NCI-H526 treated with DMSO at 0.1 percent for 48 hours (cell line): Measurements from ENCODE around the gene MRPL47.
A peak's percentile ranks its signal among the peaks of the same experiment; 100 is the strongest.

Experiments used
- DNase-seq: peaks from one replicate; lab custom pipeline; 2025; lab: John Stamatoyannopoulos, UW

MRPL47 gene

DNA sequence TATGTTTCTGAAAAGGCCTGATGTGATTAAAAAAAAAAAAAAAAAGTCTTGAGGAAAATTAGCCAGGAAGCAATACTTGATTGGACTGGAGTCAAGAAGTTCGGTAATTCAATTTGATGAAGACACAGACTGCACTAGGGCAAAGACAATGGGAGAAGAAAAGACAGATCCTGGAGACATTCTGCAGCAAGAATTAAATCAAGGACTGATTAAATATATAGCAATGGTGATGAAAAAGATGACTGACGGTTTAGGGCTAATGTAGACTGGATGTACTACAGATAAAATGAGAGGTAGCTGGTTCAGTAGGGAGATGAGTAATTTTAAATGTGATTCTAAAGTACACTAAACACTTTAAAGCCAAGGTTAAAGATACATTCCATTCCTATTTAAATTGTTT is 13.8 kb downstream of the MRPL47 start:
- DNase-seq = no peak

DNA sequence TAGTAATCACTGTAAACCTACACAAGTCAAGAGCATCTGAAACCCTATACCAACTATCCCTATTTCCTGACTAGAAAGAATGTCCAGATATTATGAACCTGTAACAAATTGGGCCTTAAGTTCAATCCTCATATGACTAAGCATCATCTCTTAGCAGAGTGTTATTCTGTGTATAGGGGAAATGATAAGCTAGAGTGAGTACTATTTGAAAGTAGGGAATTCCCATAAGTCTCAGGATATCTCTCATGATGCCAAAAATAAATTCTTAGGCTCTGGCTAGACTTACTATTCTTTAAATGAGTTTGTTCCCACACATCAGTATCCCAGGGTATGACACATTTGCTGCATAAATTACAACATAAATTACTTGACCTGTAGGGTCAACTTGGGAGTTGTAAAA is 15.3 kb downstream of the MRPL47 start:
- DNase-seq = no peak

DNA sequence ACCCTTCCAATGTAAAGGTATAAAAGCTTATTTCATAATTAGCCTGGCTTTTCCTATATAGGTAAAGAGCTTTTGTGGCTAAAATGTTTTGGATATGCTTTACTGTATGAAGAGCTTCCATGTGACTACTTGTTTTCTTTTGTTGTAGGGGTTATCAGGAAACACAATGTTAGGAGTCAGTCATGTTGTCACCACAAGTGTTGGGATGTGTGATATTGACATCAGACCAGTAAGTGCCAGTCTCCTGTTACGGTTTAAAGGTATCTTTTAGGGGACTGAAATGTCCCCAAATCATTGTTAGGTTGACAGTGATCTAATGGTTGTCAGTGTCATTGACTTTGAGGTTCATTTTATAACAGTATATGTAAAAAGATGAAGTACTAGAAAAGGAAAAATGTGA is 23.4 kb downstream of the MRPL47 start:
- DNase-seq = no peak

DNA sequence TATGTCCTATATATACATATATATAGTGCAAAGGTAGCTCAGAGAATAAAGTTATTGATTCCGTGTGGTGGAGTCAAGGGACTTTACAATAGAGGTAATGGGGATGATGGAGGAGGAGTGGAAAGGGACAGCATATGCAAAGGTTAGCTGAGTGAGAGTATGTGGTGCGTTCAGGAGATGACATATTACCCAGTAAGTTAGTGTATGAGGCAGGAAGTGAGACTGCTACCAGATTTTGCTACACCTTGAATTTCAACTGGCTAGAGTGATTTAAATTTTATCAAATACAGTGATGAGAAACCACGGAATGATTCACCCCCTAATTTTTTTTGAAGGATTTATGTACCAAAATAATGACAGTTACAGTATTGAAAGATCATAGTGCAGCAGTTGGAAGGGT is 38.9 kb downstream of the MRPL47 start:
- DNase-seq = no peak

DNA sequence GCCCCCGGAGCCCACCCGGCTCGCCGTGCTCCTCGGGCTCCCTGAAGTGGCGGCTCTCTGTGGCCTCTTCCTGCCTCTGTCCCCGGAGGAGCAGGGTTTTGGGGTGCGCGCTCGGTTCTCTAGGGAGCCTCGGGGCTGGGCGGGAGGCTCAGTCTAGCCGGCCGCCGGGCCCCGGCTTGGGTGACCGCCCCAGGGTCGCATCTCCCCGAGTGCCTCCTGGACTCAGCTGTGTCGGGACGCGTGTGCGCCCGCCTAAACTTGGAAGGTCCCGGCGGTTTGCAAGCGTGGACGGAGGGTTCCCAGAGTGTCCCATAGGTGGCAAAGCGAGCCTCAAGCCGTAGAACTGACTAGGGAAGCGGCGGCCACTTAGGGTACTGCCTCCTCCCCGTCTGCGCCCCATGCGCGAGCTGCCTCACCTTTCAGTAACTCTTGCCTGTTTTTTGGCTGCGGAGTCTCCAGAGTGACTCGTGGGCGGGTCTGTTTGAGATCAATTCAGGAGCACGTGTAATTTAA is 41.1 kb downstream of the MRPL47 start:
- peak; percentile 43 for DNase-seq

DNA sequence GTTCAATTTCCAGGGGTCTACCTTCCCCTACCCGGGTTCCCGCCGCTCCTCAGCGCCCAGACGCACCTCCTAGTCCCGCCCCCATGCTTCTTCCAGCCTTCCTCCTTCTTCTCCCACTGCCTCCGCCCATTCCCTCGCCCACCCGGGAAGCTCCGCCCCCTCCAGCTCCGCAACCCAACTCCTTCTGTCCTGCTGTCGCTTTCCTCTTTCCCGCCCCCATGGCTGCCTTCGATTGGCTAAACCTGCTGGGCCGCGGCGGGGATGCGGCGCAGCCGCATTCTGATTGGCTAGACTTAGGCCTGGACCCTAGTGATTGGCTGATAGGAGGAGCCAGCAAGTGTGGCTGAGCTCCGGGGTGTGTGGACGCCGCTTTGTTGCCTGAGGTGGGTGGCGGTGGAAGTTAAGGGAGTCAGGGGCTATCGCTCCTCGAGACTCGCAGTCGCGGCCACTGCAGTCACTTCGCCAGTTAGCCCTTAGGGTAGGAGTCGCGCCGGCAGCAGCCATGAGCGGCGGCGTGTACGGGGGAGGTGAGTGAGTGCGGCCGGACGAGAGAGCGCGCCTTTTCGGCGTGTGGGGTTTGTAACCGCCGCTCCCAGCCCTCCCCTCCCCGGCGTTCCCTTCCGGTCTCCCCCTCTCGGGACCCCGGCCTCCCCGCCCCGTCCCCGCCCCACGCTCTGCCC is 41.7 kb downstream of the MRPL47 start, which contains the start of gene ACTL6A:
TSS of gene ACTL6A (plus strand) at position 336 of the 680 bp plus-strand sequence. CDS start at position 503, 167 bp downstream.
- DNase-seq = peak; percentile 98

DNA sequence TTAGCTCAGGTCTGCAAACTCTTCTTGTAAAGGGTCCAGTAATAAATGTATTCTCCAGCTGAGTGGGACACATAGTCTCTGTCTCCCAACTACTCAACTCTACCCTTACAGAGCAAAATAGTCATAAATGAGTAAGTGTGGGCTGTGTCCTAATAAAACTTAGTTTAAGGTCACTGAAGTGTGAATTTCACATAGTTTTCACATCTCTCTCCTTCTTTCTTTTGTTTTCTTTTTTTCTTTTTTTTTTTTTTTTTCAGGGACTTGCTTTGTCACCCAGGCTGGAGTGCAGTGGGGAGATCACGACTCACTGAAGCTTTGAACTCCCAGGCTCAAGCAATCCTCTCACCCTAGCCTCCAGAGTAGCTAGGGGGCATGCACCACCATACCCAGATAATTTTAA is 43.6 kb downstream of the MRPL47 start:
- no peak for DNase-seq

DNA sequence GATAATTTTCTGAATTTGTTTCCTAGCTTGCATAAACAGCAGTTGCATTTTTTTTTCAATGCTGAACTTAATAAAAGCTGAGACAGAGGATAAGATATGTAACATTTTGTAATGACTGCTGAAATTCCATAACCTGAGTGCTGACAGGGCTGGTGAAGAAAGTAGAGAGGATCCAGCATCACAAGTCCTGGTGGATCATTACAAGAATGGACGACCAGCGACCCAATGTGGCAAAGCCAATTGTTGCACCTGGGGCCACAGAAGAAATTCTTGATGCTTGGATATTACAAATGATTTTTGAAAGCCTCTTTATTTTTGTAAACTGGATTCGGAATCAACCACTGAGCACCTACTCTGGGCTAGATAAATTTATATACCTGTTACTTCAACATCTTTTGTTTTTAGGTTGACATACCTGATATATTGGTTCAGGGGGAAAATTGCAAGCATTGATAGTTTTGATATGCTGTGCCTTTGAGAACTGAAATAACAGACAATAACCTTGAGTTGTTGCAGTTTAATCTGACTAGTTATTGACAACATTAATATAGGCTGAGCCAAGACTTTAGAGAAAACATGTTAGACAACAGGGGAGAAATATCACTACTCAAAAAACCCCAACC is 45.6 kb downstream of the MRPL47 start:
- peak; percentile 68 for DNase-seq

DNA sequence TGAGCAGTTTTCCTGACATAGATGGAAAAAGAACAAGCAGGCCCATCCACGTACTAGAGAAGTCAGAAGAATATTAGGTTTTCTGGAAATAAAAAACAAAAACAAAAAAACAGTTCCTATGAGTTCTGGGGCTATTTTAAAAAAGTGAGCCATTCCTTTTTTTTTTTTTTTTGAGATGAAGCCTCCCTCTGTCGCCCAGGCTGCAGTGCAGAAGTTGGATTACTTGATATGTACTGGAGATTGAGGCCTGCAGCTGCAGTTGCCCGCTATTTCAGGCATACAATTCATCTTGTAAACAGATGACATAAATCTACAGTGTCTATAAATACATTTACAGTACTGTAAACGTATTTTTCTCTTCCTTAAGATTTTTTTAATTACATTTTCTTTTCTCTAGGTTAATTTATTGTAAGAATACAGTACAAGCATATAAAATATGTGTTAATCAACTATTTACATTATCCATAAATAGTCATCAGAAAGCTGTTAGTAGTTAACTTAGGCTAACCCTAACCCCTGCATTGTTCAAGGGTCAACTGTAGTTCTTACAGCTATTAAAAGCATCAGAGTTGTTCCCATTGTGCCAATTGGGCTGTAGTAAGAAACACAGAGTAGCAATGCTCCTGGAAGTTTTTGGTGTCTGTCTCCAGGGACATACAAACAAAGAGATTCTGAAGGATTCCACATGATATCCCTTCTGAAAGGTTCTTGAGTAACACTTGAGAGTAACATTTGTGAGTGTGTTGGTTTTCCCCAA is 52.9 kb downstream of the MRPL47 start:
- no peak for DNase-seq

DNA sequence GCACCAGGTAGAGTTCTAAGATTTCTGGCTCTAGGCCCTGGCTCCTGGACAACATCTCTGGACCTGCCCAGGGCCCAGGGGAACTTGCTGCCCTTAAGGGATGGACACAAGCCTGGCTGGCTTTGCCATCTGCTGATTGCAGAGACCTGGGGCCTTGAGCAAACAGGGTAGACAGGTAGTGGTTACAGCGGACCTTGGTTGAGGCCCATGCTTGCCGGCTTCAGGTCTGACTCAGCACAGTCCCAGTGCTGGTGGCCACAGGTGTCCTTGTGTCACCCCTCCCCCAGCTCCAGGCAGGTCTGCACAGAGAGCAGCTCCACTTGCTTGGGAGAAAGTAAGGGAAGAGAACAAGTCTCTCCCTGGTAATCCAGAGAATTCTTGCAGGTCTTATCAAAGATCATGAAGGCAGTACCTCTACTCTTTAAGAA is 57.6 kb downstream of the MRPL47 start:
- no peak for DNase-seq

DNA sequence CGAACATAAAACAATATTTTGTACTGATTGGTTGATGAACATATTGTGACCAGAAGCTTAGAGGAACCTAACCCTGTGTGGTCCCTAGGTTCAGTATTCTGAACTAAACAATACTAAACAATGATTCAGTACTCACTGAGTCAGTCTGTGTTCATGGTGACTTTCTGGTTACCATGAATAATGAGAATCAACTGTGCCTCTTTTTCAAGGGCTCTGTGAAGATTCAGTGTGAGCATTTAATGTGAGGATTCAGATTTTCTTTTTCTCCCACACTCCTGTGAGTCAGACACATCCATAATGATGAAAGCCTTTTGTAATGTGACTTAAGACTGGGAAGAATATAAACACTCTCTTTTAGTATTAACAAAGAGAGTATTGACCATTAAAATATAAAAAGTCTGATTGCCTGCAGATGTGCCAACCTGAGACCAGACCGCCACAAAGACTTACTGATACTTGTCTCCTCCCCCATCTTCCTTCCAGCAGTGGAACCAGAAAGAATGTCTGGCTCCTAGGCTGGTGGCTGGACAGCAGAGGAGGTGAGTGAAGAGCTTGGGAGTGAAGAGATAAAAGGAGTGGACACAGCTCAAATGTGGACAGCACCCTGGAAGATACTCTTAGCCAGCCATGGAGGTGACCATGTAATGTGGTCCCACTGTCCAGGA is 59.3 kb downstream of the MRPL47 start:
- DNase-seq = no peak

DNA sequence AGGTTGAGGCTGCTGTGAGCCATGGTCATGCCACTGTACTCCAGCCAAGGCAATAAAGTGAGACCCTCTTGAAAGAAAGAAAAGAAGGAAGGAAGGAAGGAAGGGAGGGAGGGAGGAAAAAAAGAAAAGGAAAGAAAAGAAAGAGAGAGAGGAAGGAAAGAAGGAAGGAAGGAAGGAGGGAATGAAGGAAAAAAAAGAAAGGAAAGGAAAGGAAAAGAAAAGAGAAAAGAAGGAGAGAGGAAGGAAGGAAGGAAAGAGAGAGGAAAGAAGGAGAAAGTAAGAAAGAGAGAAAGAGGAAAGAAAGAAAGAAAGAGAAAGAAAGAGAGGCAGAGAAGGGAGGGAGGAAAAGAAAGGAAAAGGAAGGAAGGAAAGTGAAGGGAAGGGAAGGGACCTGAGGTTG is 62.1 kb downstream of the MRPL47 start:
- no peak for DNase-seq

DNA sequence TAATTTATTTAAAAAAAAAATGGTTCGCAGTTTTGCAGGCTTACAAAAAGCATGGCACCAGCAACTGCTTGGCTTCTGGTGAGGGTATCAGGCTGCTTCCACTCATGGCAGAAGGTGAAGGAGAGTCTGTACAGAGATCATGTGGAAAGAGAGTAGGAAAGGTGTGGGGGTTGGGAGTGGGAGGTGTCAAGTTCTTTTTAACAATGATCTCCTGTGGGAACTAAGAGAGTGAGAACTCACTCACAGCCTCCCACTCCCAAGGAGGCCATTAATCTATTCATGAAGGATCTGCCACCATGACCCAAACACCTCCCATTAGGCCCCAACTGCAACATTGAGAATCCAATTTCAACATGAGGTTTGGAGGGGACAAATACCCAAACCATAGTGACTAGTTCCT is 62.8 kb downstream of the MRPL47 start:
- DNase-seq = no peak

DNA sequence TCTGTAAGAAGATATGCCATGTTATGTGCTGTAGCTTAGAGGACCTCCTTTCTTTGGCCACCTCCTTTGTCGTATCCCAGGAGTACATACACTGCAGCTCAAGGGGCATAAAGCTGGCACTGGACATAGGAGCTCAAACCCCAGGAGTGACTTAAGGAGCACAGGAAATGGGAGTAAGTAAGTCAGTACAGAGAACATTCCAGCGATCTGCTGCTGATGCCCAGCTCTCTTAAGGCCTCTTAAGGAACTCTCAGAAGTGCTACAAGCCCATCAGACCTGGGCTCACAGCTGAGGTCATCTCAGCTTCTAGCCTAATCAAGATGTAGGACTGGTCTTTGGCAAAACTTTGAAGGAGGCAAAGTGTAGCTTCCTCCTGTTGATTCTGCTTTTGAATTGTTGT is 63.3 kb downstream of the MRPL47 start:
- no peak for DNase-seq
